CD14-positive monocyte (primary cell): ENCODE measurements around the gene SMARCA4. TPM values are rescaled to one million over a fixed set of nuclear protein-coding genes. Genes with fewer than 3 reads are reported as not detected.

Experiments
- DNase-seq, 3 donors: peaks; one replicate each; pipeline ENCODE4 v3.0.0-alpha.2; 2011 to 2022
- H2AFZ ChIP-seq: 2 replicates; pipeline ENCODE4 v1.6.0; 2012; ENCODE audit warnings: mild to moderate bottlenecking, low read depth, low read length, inconsistent platforms; ENCODE audit not compliant: insufficient read depth, poor library complexity, severe bottlenecking
- H3K27ac ChIP-seq, 2 donors: 1 replicate in 1 of 2; 2 replicates in 1 of 2; pipeline ENCODE4 v1.5.1; 2012 to 2013; ENCODE audit warnings: low read length in 2 of 2, control low read depth in 1 of 2, inconsistent platforms in 1 of 2, low read depth in 1 of 2, mild to moderate bottlenecking in 1 of 2
- H3K27me3 ChIP-seq, 2 donors: one replicate each; pipeline versions ENCODE4 v1.6.0 to v1.6.1; 2011 to 2013; ENCODE audit warnings: low read length in 2 of 2; ENCODE audit not compliant: control insufficient read depth in 2 of 2, insufficient read depth in 2 of 2
- H3K36me3 ChIP-seq, 2 donors: replicated peaks in 1 of 2; 1 replicate in 1 of 2; 2 replicates in 1 of 2; pipeline versions ENCODE4 v1.5.1 to v1.6.1; 2012 to 2013; ENCODE audit warnings: low read length in 2 of 2, control low read depth in 1 of 2, inconsistent platforms in 1 of 2, mild to moderate bottlenecking in 1 of 2; ENCODE audit not compliant: insufficient read depth in 2 of 2, control insufficient read depth in 1 of 2
- H3K4me1 ChIP-seq, 2 donors: 1 replicate in 1 of 2; 2 replicates in 1 of 2; pipeline versions ENCODE4 v1.5.1 to v1.6.1; 2012 to 2013; ENCODE audit warnings: low read length in 2 of 2, control low read depth in 1 of 2, inconsistent platforms in 1 of 2, mild to moderate bottlenecking in 1 of 2, moderate library complexity in 1 of 2; ENCODE audit not compliant: insufficient read depth in 2 of 2, control insufficient read depth in 1 of 2
- H3K4me2 ChIP-seq: replicated peaks from 2 replicates; pipeline ENCODE3; 2012; ENCODE audit warnings: low read length, moderate library complexity, mild to moderate bottlenecking; ENCODE audit not compliant: poor library complexity, severe bottlenecking; ENCODE audit errors: extremely low read depth
- H3K4me3 ChIP-seq, 3 experiments: fragments of 200-600 bp in 1 of 3; sonication (generic) in 1 of 3; replicated peaks in 1 of 3; 1 replicate in 2 of 3; 2 replicates in 1 of 3; pipeline ENCODE4 v1.5.1; 2011 to 2013; ENCODE audit warnings: low read length in 3 of 3, mild to moderate bottlenecking in 3 of 3, control low read depth in 2 of 3, low read depth in 2 of 3, inconsistent platforms in 1 of 3, moderate library complexity in 1 of 3
- H3K79me2 ChIP-seq: 2 replicates; pipeline ENCODE4 v1.6.0; 2012; ENCODE audit warnings: mild to moderate bottlenecking, control low read depth, inconsistent platforms, low read length, moderate library complexity; ENCODE audit not compliant: insufficient read depth
- H3K9ac ChIP-seq: 2 replicates; pipeline ENCODE4 v1.6.0; 2017; ENCODE audit warnings: low read length, mild to moderate bottlenecking; ENCODE audit not compliant: insufficient read depth, poor library complexity, severe bottlenecking
- H3K9me3 ChIP-seq, 2 donors: replicated peaks in 1 of 2; 1 replicate in 1 of 2; 2 replicates in 1 of 2; pipeline versions ENCODE4 v1.5.1 to v1.6.1; 2012 to 2013; ENCODE audit warnings: low read length in 2 of 2, control low read depth in 1 of 2; ENCODE audit not compliant: control insufficient read depth in 1 of 2, insufficient read depth in 1 of 2
- H4K20me1 ChIP-seq: 2 replicates; pipeline ENCODE4 v1.6.0; 2012; ENCODE audit warnings: mild to moderate bottlenecking, low read length, control low read depth, moderate library complexity; ENCODE audit not compliant: insufficient read depth
- H3K27ac Mint-ChIP-seq, 7 donors: one replicate each; pipeline ENCODE4 v1.8.0; 2020; ENCODE audit warnings: mild to moderate bottlenecking in 7 of 7, mixed read lengths in 7 of 7, moderate library complexity in 6 of 7, inconsistent platforms in 2 of 7
- H3K27me3 Mint-ChIP-seq, 3 donors: one replicate each; pipeline ENCODE4 v1.8.0; 2021 to 2022; ENCODE audit warnings: low read depth in 3 of 3, mild to moderate bottlenecking in 3 of 3, mixed read lengths in 3 of 3, moderate library complexity in 3 of 3, inconsistent platforms in 1 of 3
- H3K36me3 Mint-ChIP-seq, 2 donors: one replicate each; pipeline ENCODE4 v1.8.0; 2020; ENCODE audit warnings: mixed read lengths in 2 of 2, inconsistent platforms in 1 of 2, mild to moderate bottlenecking in 1 of 2
- H3K4me1 Mint-ChIP-seq: one replicate; pipeline ENCODE4 v1.8.0; 2020; ENCODE audit warnings: mild to moderate bottlenecking, mixed read lengths
- H3K4me3 Mint-ChIP-seq, 2 donors: one replicate each; pipeline ENCODE4 v1.8.0; 2020; ENCODE audit warnings: mild to moderate bottlenecking in 2 of 2, mixed read lengths in 2 of 2, moderate library complexity in 1 of 2
- H3K9me3 Mint-ChIP-seq, 7 donors: one replicate each; pipeline ENCODE4 v1.8.0; 2020 to 2022; ENCODE audit warnings: mixed read lengths in 7 of 7, mild to moderate bottlenecking in 6 of 7, moderate library complexity in 6 of 7, inconsistent platforms in 2 of 7
- WGBS: methylation state at CpG from one replicate; pipeline ENCODE4 v1.1.5; 2013; ENCODE audit warnings: missing lambda C conversion rate; ENCODE audit not compliant: insufficient coverage; 5-methylcytosine and 5-hydroxymethylcytosine counted together
- intact Hi-C, 2 donors: fragments of 100-400 bp; cut with micrococcal nuclease; formaldehyde crosslinking; loops; one replicate each; pipeline versions ENCODE4 v1.15.0 to v1.15.1; 2023
- polyA plus RNA-seq, 3 donors: library from polyadenylated mRNA; depleted of rRNA in 1 of 3; unstranded in 2 of 3; stranded (reverse) in 1 of 3; fragments of 300-500 nt in 2 of 3; fragments of >200 nt in 1 of 3; fragmentation: Illumina TruSeq in 2 of 3; gene quantifications; 1 replicate in 2 of 3; 2 replicates in 1 of 3; pipeline ENCODE4 v1.2.3, GENCODE V29; 2012 to 2021
- TF ChIP-seq, protein P1 (sequence below): fragments of 200-600 bp; IDR thresholded peaks from one replicate; pipeline ENCODE4 v1.8.0; 2022; ENCODE audit warnings: antibody characterized with exemption, mild to moderate bottlenecking

Gene SMARCA4
- polyA plus RNA-seq, 3 donors: 5.1 to 53.3 (median 7.0) TPM

DNA sequence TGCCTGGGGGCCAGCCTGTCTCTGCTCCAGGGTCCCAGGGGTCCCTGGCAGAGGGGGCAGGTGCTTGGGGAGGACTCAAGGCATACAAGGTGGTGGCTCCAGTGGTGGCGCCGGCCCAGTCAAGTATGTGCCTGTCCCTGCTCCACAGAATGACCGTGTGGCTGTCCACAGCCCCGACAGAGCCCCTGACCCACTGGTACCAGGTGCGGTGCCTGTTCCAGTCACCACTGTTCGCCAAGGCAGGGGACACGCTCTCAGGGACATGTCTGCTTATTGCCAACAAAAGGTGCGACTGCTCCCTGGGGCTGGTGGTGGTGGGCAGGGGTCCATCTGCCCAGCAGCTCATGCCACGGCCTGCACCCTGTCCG lies 40.6 kb upstream of the SMARCA4 start:
- TF ChIP-seq, protein P1, sequence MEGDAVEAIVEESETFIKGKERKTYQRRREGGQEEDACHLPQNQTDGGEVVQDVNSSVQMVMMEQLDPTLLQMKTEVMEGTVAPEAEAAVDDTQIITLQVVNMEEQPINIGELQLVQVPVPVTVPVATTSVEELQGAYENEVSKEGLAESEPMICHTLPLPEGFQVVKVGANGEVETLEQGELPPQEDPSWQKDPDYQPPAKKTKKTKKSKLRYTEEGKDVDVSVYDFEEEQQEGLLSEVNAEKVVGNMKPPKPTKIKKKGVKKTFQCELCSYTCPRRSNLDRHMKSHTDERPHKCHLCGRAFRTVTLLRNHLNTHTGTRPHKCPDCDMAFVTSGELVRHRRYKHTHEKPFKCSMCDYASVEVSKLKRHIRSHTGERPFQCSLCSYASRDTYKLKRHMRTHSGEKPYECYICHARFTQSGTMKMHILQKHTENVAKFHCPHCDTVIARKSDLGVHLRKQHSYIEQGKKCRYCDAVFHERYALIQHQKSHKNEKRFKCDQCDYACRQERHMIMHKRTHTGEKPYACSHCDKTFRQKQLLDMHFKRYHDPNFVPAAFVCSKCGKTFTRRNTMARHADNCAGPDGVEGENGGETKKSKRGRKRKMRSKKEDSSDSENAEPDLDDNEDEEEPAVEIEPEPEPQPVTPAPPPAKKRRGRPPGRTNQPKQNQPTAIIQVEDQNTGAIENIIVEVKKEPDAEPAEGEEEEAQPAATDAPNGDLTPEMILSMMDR: no peak

DNA sequence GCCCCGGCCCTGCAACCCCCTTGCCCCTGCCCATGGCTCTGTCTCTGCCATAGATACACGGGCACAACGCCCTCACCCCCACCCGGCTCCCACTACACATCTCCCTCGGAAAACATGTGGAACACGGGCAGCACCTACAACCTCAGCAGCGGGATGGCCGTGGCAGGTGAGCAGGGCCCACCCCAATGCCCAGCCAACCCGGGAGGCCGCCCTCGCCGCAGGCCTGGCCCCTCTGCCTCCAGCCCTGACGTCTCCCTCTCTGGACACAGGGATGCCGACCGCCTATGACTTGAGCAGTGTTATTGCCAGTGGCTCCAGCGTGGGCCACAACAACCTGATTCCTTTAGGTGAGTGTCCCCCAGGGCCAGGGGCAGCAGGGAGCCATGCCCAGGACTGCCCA lies 40.0 kb upstream of the SMARCA4 start:
- no peak overlapping the region for H3K4me3 Mint-ChIP-seq
- peaks cover 55 to 80% of the 10 kb centered on the region in 2 donors for H3K36me3 ChIP-seq

More for the DNA sequence above, 40.6 kb upstream of the SMARCA4 start:
- no peak overlapping the region for H3K4me3 ChIP-seq
- Mint-ChIP-seq H3K4me3 (no peak overlapping the region), H3K9me3 (no peaks in the 10 kb centered on the region), H3K27me3 (peaks cover 0 to 1% (median 0%) of the 10 kb centered on the region in 3 donors), H3K27ac (no peak overlapping the region), H3K36me3 (peaks cover 49 to 75% of the 10 kb centered on the region in 2 donors), H3K4me1 (no peaks in the 10 kb centered on the region)
- H3K27me3 ChIP-seq: no peaks in the 10 kb centered on the region
- no peaks in the 10 kb centered on the region for H3K9me3 ChIP-seq
- peak in 1 of 3 donors; percentile 4 for DNase-seq
- no peak overlapping the region for H2AFZ ChIP-seq
- WGBS: 92% methylated on average over 9 of the region's 10 CpGs
- H4K20me1 ChIP-seq: no peaks in the 10 kb centered on the region
- H3K4me1 ChIP-seq: no peaks in the 10 kb centered on the region
- intact Hi-C loops: loop anchor here in 1 of 2 donors (10.0 kb wide), 1 partner anchor 45 kb away; the partner anchor contains the start of gene CARM1
- peaks cover 55 to 82% of the 10 kb centered on the region in 2 donors for H3K36me3 ChIP-seq
- H3K9ac ChIP-seq: no peak overlapping the region
- no peak overlapping the region for H3K4me2 ChIP-seq
- no peaks in the 10 kb centered on the region for H3K79me2 ChIP-seq
- H3K27ac ChIP-seq: no peak overlapping the region

More for the DNA sequence above, 40.0 kb upstream of the SMARCA4 start:
- Mint-ChIP-seq H3K27me3 (peaks cover 0 to 1% (median 0%) of the 10 kb centered on the region in 3 donors), H3K27ac (peak overlapping the region in 1 of 7 donors; percentile 43), H3K4me1 (no peaks in the 10 kb centered on the region), H3K36me3 (peaks cover 52 to 75% of the 10 kb centered on the region in 2 donors), H3K9me3 (no peaks in the 10 kb centered on the region)
- Histone ChIP-seq H3K79me2 (no peaks in the 10 kb centered on the region), H3K4me1 (no peaks in the 10 kb centered on the region), H3K27me3 (no peaks in the 10 kb centered on the region), H3K27ac (no peak overlapping the region), H2AFZ (no peak overlapping the region), H3K9ac (no peak overlapping the region), H3K4me3 (no peak overlapping the region), H3K9me3 (no peaks in the 10 kb centered on the region), H3K4me2 (no peak overlapping the region), H4K20me1 (no peaks in the 10 kb centered on the region)
- intact Hi-C loops: loop anchor here in 1 of 2 donors (10.0 kb wide), 1 partner anchor 46 kb away; the partner anchor contains the start of gene CARM1
- 91% methylated on average over 16 of the region's 16 CpGs for WGBS
- DNase-seq: no peak
- TF ChIP-seq, protein P1: no peak
